Activated B cell treated with CpG ODN at 0.5 μM for 24 hours (primary cell): Measurements from ENCODE around the gene FGFR2. TPM values are rescaled to one million over a fixed set of nuclear protein-coding genes. Genes with fewer than 3 reads are reported as not detected.

Source experiments
- ATAC-seq: fragments of 200-7000 bp; cut with Tn5 transposase; one replicate; pipeline ENCODE4 v1.10.0; 2021; ENCODE audit warnings: low read depth, mild to moderate bottlenecking, moderate library complexity
- CTCF ChIA-PET: fragments of 350-600 bp; sonication (Branson Sonifier 250); formaldehyde crosslinking; loops from one replicate; lab custom pipeline; 2021; ENCODE audit warnings: antibody characterized with exemption; lab: Charles Lee
- POLR2A ChIA-PET: fragments of 350-600 bp; sonication (Branson Sonifier 250); formaldehyde crosslinking; loops from one replicate; lab custom pipeline; 2021; ENCODE audit warnings: antibody characterized with exemption; lab: Charles Lee
- DNase-seq: peaks from one replicate; pipeline ENCODE4 v3.0.0; 2022
- H3K27ac Mint-ChIP-seq: one replicate; pipeline ENCODE4 v1.8.0; 2020; ENCODE audit warnings: mixed read lengths
- H3K27me3 Mint-ChIP-seq: one replicate; pipeline ENCODE4 v1.8.0; 2021; ENCODE audit warnings: mixed read lengths
- H3K36me3 Mint-ChIP-seq: one replicate; pipeline ENCODE4 v1.8.0; 2021; ENCODE audit warnings: low read depth, mixed read lengths
- H3K4me1 Mint-ChIP-seq: one replicate; pipeline ENCODE4 v1.8.0; 2021; ENCODE audit warnings: mixed read lengths
- H3K4me3 Mint-ChIP-seq: one replicate; pipeline ENCODE4 v1.8.0; 2020; ENCODE audit warnings: mild to moderate bottlenecking, mixed read lengths
- H3K9me3 Mint-ChIP-seq: one replicate; pipeline ENCODE4 v1.8.0; 2020; ENCODE audit warnings: mixed read lengths
- intact Hi-C: fragments of 100-400 bp; cut with micrococcal nuclease; formaldehyde crosslinking; loops from one replicate; pipeline ENCODE4 v1.15.1; 2024
- total RNA-seq: library from RNA; stranded (reverse); gene quantifications from 2 replicates; pipeline ENCODE4 v1.2.3, GENCODE V29; 2022
- TF ChIP-seq, protein P1 (sequence below): fragments of 200-600 bp; IDR thresholded peaks from one replicate; pipeline ENCODE4 v1.8.0; 2022; ENCODE audit warnings: antibody characterized with exemption, mild to moderate bottlenecking

Gene FGFR2
- total RNA-seq, 1 donor from 2014 or later = not detected

GRCh38 chr10:121596689-121597503 lies 1.3 kb downstream of the FGFR2 start:
- no peak overlapping the region for H3K27ac Mint-ChIP-seq

DNA sequence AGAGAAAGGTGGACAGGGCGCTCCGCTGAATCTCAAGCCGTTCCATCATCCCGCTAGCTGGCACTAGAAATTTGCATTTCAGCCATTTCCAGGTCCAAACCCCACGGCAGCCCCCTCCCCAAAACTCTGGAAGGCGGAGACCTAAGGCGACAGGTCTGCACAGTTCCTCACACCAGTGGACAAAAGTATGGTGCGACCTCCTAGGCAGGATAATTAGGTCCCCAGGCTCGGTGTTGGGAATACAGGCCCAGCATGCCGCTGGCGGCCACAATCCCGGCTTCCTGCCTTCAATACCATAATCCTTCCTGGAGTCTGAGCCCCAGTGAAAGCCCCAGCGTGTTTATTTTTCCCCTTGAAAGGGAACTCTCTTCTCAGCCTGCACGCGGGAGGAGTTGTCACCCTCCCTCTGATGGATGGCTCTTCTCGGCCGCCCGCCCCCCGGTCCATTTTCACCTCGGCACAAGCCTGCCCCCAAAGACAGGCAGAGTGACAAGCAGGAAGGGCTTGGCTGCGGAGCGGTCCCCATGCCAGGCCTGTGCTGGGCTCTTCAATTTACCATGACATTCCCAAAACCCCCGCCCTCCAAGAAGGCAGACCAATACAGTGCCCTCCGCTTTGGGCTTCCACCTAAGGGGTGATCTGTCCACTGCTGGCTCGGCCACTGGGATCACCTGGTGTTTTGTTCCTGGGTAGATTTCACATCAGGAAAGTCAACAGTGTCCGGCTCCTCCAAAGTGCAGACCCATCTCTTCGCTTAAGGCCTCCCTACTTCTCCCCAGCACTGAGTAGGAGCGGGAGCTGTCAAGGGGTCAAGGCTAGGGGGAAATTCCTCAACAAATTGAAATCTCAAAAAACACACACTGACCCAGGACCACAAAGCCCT lies 2.2 kb downstream of the FGFR2 start:
- H3K27me3 Mint-ChIP-seq = peaks cover 47% of the 10 kb centered on the region
- POLR2A ChIA-PET = no interaction called here
- H3K4me3 Mint-ChIP-seq = peak overlapping the region; percentile 50
- CTCF ChIA-PET = no interaction called here
- intact Hi-C loops = no loop called here
- H3K9me3 Mint-ChIP-seq = no peaks in the 10 kb centered on the region
- H3K36me3 Mint-ChIP-seq = no peaks in the 10 kb centered on the region
- ATAC-seq = no peak
- no peak for DNase-seq
- no peak overlapping the region for H3K27ac Mint-ChIP-seq
- TF ChIP-seq, protein P1, sequence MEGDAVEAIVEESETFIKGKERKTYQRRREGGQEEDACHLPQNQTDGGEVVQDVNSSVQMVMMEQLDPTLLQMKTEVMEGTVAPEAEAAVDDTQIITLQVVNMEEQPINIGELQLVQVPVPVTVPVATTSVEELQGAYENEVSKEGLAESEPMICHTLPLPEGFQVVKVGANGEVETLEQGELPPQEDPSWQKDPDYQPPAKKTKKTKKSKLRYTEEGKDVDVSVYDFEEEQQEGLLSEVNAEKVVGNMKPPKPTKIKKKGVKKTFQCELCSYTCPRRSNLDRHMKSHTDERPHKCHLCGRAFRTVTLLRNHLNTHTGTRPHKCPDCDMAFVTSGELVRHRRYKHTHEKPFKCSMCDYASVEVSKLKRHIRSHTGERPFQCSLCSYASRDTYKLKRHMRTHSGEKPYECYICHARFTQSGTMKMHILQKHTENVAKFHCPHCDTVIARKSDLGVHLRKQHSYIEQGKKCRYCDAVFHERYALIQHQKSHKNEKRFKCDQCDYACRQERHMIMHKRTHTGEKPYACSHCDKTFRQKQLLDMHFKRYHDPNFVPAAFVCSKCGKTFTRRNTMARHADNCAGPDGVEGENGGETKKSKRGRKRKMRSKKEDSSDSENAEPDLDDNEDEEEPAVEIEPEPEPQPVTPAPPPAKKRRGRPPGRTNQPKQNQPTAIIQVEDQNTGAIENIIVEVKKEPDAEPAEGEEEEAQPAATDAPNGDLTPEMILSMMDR = no peak
- peaks cover 3% of the 10 kb centered on the region for H3K4me1 Mint-ChIP-seq

More at GRCh38 chr10:121596689-121597503, 1.3 kb downstream of the FGFR2 start:
- Mint-ChIP-seq H3K36me3 (no peaks in the 10 kb centered on the region), H3K9me3 (no peaks in the 10 kb centered on the region), H3K4me1 (peaks cover 3% of the 10 kb centered on the region), H3K27me3 (peaks cover 51% of the 10 kb centered on the region), H3K4me3 (peak overlapping the region; percentile 50)
- DNase-seq (no peak), ATAC-seq (no peak)
- intact Hi-C loops = no loop called here
- TF ChIP-seq, protein P1 = no peak
- CTCF ChIA-PET = no interaction called here
- POLR2A ChIA-PET = no interaction called here

DNA sequence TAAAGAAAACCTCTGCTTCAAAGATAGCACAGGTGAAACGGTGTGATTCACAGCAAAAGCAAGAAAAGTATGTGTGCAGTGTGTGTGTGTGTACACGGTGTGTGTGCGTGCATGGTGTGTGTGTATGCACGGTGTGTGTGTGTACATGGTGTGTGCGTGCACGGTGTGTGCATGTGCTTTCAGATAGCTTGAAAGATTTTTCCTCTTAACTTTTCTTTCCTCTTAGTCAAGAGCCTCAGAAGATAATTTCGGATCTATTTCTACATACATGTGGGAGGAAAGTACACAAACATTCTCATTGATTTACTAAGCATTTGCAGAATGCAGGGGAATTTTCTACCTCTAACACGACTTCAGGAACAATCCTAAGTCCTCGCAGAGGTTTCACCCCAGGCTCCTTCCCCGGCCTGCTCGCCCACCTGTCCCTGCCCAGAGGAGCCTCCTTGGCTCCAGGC lies 2.9 kb downstream of the FGFR2 start:
- TF ChIP-seq, protein P1 = no peak
- CTCF ChIA-PET = no interaction called here
- DNase-seq (no peak), ATAC-seq (no peak)
- intact Hi-C loops = no loop called here
- peaks cover 40% of the 10 kb centered on the region for H3K27me3 Mint-ChIP-seq
- no peak overlapping the region for H3K4me3 Mint-ChIP-seq
- peaks cover 3% of the 10 kb centered on the region for H3K4me1 Mint-ChIP-seq
- no peak overlapping the region for H3K27ac Mint-ChIP-seq
- no peaks in the 10 kb centered on the region for H3K36me3 Mint-ChIP-seq
- no peaks in the 10 kb centered on the region for H3K9me3 Mint-ChIP-seq
- POLR2A ChIA-PET = no interaction called here

- ATAC-seq (no peak), DNase-seq (no peak)
- Mint-ChIP-seq H3K4me3 (no peak overlapping the region), H3K36me3 (no peaks in the 10 kb centered on the region), H3K9me3 (no peaks in the 10 kb centered on the region), H3K4me1 (peaks cover 3% of the 10 kb centered on the region), H3K27ac (no peak overlapping the region), H3K27me3 (peaks cover 36% of the 10 kb centered on the region)
- TF ChIP-seq, protein P1 = no peak
- CTCF ChIA-PET = no interaction called here
- POLR2A ChIA-PET = no interaction called here
- intact Hi-C loops = no loop called here
These were observed 3.5 kb downstream of the FGFR2 start for GRCh38 chr10:121594623-121595350.
